ENCODE data around the gene TEX13D. TPM values are rescaled to one million over a fixed set of nuclear protein-coding genes. Genes with fewer than 3 reads are reported as not detected.

The TEX13D gene
- polyA plus RNA-seq, 1 of the 3 experiments (the other 2 are of a cell fraction), result not detected

GRCh38 chrX:124338733-124339514 is 6.5 kb downstream of the TEX13D start:
- no peaks in the 10 kb centered on the region for H3K79me2 ChIP-seq (ENCODE audit: insufficient read depth)
- POLR2A ChIA-PET, result no interaction called here

DNA sequence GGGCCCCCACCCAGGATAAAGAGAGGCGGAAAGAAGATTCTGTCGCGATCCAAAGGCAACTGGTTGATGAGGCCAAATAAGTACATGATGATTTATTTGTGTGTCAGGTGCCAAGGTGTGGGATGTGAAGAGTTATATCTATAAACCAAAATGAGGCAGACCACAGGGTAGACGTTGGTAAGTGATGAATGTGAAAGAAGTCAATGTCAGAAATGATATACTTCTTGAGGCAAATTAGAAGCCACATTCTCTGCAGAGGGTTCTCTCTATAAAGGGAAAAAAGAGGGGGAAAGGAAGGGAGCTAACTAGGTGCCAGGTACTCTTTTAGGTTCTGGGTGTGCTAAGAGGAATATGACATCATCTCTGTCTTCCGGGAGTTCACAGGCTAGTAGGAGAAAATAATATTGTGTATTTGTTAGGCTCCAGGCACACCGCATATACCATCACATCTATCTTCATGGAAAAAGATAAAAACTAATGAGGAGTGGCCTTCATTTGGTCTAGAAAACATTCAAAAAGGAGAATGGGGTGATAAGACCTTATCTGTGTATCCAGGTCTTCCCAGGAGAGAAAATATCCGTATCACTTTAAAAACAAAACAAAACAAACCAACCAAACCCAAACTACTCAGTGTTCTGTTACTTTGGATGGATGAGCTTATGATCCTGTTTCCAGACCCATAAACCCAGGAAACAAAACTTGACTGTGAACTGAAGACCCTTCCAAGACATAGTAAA is 9.1 kb downstream of the TEX13D start:
- no peak overlapping the region for H2AFZ ChIP-seq (ENCODE audit: low read depth)
- no peak overlapping the region for H3K4me2 ChIP-seq
- no peaks in the 10 kb centered on the region for H3K4me1 ChIP-seq (ENCODE audit: control insufficient read depth in 1 of 2, insufficient read depth in 2 of 2, low read depth in 1 of 2, low read length in 1 of 2)
- no peaks in the 10 kb centered on the region for H3K36me3 ChIP-seq (replicated peaks in 1 of 2; ENCODE audit: control insufficient read depth in 1 of 2, insufficient read depth in 2 of 2, low read length in 1 of 2)
- H3K79me2 ChIP-seq (ENCODE audit: insufficient read depth), result no peaks in the 10 kb centered on the region
- no peaks in the 10 kb centered on the region for H3K9me2 ChIP-seq
- no peak for DNase-seq
- no peak overlapping the region for H3K27ac ChIP-seq (ENCODE audit: low read depth in 2 of 2, low read length in 1 of 2)
- ChIA-PET POLR2A (no interaction called here), CTCF (no interaction called here)
- no peaks in the 10 kb centered on the region for H3F3A ChIP-seq (replicated peaks; ENCODE audit: insufficient read depth)
- no peak overlapping the region for H3K9ac ChIP-seq
- H3K4me3 ChIP-seq (ENCODE audit: low read depth in 2 of 2, low read length in 1 of 2), result no peak overlapping the region
- 34% methylated on average over 7 of the region's 7 CpGs for WGBS (ENCODE audit: low lambda C conversion rate)
- H4K20me1 ChIP-seq (ENCODE audit: insufficient read depth), result no peaks in the 10 kb centered on the region
- no peaks in the 10 kb centered on the region for H3K27me3 ChIP-seq (ENCODE audit: insufficient read depth)
- H3K9me3 ChIP-seq, result no peaks in the 10 kb centered on the region
- TF ChIP-seq RXRA (IDR thresholded peaks at IDR 0.05; ENCODE audit: borderline replicate concordance, low read depth) (no peak), NRF1 (IDR thresholded peaks at IDR 0.05; ENCODE audit: low read depth, low read length) (no peak), JUND (IDR thresholded peaks at IDR 0.05) (no peak), RCOR1 (IDR thresholded peaks at IDR 0.05; ENCODE audit: low read length) (no peak), MEF2A (IDR thresholded peaks at IDR 0.05; ENCODE audit: borderline replicate concordance, low read depth) (no peak)

More at GRCh38 chrX:124338733-124339514, 6.5 kb downstream of the TEX13D start:
- no peak overlapping the region for H3K9ac ChIP-seq
- TF ChIP-seq NRF1 (IDR thresholded peaks at IDR 0.05; ENCODE audit: low read depth, low read length), result no peak
- no peaks in the 10 kb centered on the region for H4K20me1 ChIP-seq (ENCODE audit: insufficient read depth)
- WGBS (ENCODE audit: low lambda C conversion rate), result 31% methylated on average over 6 of the region's 6 CpGs
- H3K4me2 ChIP-seq, result no peak overlapping the region
- no peaks in the 10 kb centered on the region for H3K36me3 ChIP-seq (replicated peaks in 1 of 2; ENCODE audit: control insufficient read depth in 1 of 2, insufficient read depth in 2 of 2, low read length in 1 of 2)
- CTCF ChIA-PET, result no interaction called here
- no peak overlapping the region for H2AFZ ChIP-seq (ENCODE audit: low read depth)
- DNase-seq, result no peak
- H3K27me3 ChIP-seq (ENCODE audit: insufficient read depth), result no peaks in the 10 kb centered on the region
- no peak overlapping the region for H3K27ac ChIP-seq (ENCODE audit: low read depth in 2 of 2, low read length in 1 of 2)
- no peaks in the 10 kb centered on the region for H3F3A ChIP-seq (replicated peaks; ENCODE audit: insufficient read depth)
- H3K9me3 ChIP-seq, result no peaks in the 10 kb centered on the region
- H3K9me2 ChIP-seq, result no peaks in the 10 kb centered on the region
- H3K4me3 ChIP-seq (ENCODE audit: low read depth in 2 of 2, low read length in 1 of 2), result no peak overlapping the region
- no peaks in the 10 kb centered on the region for H3K4me1 ChIP-seq (ENCODE audit: control insufficient read depth in 1 of 2, insufficient read depth in 2 of 2, low read depth in 1 of 2, low read length in 1 of 2)

- Histone ChIP-seq H3K79me2 (ENCODE audit: insufficient read depth) (no peaks in the 10 kb centered on the region), H3K9ac (no peak overlapping the region), H3K9me2 (no peaks in the 10 kb centered on the region), H3K4me3 (ENCODE audit: low read depth in 2 of 2, low read length in 1 of 2) (no peak overlapping the region), H3K27ac (ENCODE audit: low read depth in 2 of 2, low read length in 1 of 2) (no peak overlapping the region), H2AFZ (ENCODE audit: low read depth) (no peak overlapping the region), H3K36me3 (replicated peaks in 1 of 2; ENCODE audit: control insufficient read depth in 1 of 2, insufficient read depth in 2 of 2, low read length in 1 of 2) (no peaks in the 10 kb centered on the region), H3K4me1 (ENCODE audit: control insufficient read depth in 1 of 2, insufficient read depth in 2 of 2, low read depth in 1 of 2, low read length in 1 of 2) (no peaks in the 10 kb centered on the region), H3K27me3 (ENCODE audit: insufficient read depth) (no peaks in the 10 kb centered on the region), H3F3A (replicated peaks; ENCODE audit: insufficient read depth) (no peaks in the 10 kb centered on the region), H3K4me2 (no peak overlapping the region), H4K20me1 (ENCODE audit: insufficient read depth) (no peaks in the 10 kb centered on the region), H3K9me3 (no peaks in the 10 kb centered on the region)
- CTCF ChIA-PET, result interaction anchor here (1.3 kb wide), 1 partner anchor 17 kb away, joined by 3 read pairs; no protein-coding TSS in a partner anchor
- 30% methylated on average over 7 of the region's 7 CpGs for WGBS (ENCODE audit: low lambda C conversion rate)
- TF ChIP-seq RCOR1 (IDR thresholded peaks at IDR 0.05; ENCODE audit: low read length) (no peak), RXRA (IDR thresholded peaks at IDR 0.05; ENCODE audit: borderline replicate concordance, low read depth) (no peak), GATA2 (CRISPR knock-in tag; IDR thresholded peaks at IDR 0.05) (no peak), RFX5 (IDR thresholded peaks at IDR 0.05; ENCODE audit: low read length) (no peak), CHD2 (IDR thresholded peaks at IDR 0.05; ENCODE audit: low read length, partially characterized antibody) (no peak), ELF1 (IDR thresholded peaks at IDR 0.05) (no peak), SIN3A (IDR thresholded peaks at IDR 0.05; ENCODE audit: borderline replicate concordance, low read depth, low read length) (no peak), CTCF (IDR thresholded peaks at IDR 0.05) (no peak), EP300 (IDR thresholded peaks at IDR 0.05; ENCODE audit: borderline replicate concordance in 1 of 2, low read depth in 1 of 2, low read length in 1 of 2) (no peak)
- TF ChIP-seq, protein P1, sequence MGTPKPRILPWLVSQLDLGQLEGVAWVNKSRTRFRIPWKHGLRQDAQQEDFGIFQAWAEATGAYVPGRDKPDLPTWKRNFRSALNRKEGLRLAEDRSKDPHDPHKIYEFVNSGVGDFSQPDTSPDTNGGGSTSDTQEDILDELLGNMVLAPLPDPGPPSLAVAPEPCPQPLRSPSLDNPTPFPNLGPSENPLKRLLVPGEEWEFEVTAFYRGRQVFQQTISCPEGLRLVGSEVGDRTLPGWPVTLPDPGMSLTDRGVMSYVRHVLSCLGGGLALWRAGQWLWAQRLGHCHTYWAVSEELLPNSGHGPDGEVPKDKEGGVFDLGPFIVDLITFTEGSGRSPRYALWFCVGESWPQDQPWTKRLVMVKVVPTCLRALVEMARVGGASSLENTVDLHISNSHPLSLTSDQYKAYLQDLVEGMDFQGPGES (IDR thresholded peaks at IDR 0.05; ENCODE audit: low read depth, low read length), result no peak
- DNase-seq, result no peak
- POLR2A ChIA-PET, result no interaction called here
Measured at GRCh38 chrX:124342174-124342867, 9.9 kb downstream of the TEX13D start.
